Sigmoid colon (tissue), 7 donors: ENCODE results near the gene ATXN7L2. TPM values are rescaled to one million over a fixed set of nuclear protein-coding genes. Genes with fewer than 3 reads are reported as not detected.

Experiments used
- DNase-seq: peaks from one replicate; pipeline ENCODE4 v3.0.0-alpha.2; 2019
- H3K27ac ChIP-seq, 4 donors: fragments of 200-600 bp; sonication (generic); one replicate each; pipeline ENCODE4 v1.5.1; 2016 to 2019; ENCODE audit warnings: mild to moderate bottlenecking in 1 of 4
- H3K27me3 ChIP-seq, 3 donors: fragments of 200-600 bp; sonication (generic); one replicate each; pipeline ENCODE4 v1.5.1; 2019; ENCODE audit warnings: mild to moderate bottlenecking in 1 of 3
- H3K36me3 ChIP-seq, 4 donors: fragments of 200-600 bp; sonication (generic); one replicate each; pipeline ENCODE4 v1.5.1; 2016 to 2019
- H3K4me1 ChIP-seq, 4 donors: fragments of 200-600 bp; sonication (generic); one replicate each; pipeline ENCODE4 v1.5.1; 2017 to 2019
- H3K4me3 ChIP-seq, 4 donors: fragments of 200-600 bp; sonication (generic); one replicate each; pipeline ENCODE4 v1.5.1; 2017 to 2019; ENCODE audit warnings: mild to moderate bottlenecking in 2 of 4, moderate library complexity in 1 of 4
- H3K9me3 ChIP-seq, 4 donors: fragments of 200-600 bp in 3 of 4; sonication (generic) in 3 of 4; one replicate each; pipeline versions ENCODE4 v1.5.1 to v1.6.1; 2013 to 2019
- CTCF ChIP-seq, 4 experiments: fragments of 450-650 bp in 3 of 4; fragments of 200-600 bp in 1 of 4; IDR thresholded peaks; one replicate each; pipeline ENCODE4 v1.5.1; 2016 to 2019; ENCODE audit warnings: antibody characterized with exemption in 4 of 4, mild to moderate bottlenecking in 3 of 4, moderate library complexity in 2 of 4
- EP300 ChIP-seq, 4 donors: sonication (generic); formaldehyde crosslinking; IDR thresholded peaks; one replicate each; pipeline ENCODE4 v1.6.1; 2017; ENCODE audit warnings: antibody characterized with exemption in 4 of 4
- POLR2A ChIP-seq, 2 donors: fragments of 450-650 bp; IDR thresholded peaks; one replicate each; pipeline ENCODE4 v1.6.1; 2016; ENCODE audit warnings: antibody characterized with exemption in 2 of 2, mild to moderate bottlenecking in 2 of 2, moderate library complexity in 2 of 2
- POLR2AphosphoS5 ChIP-seq, 4 donors: sonication (generic); formaldehyde crosslinking; IDR thresholded peaks; one replicate each; pipeline ENCODE4 v1.6.1; 2017; ENCODE audit warnings: antibody characterized with exemption in 4 of 4
- WGBS, 2 donors: extraction: QIAGEN DNeasy Blood & Tissue Kit; methylation state at CpG; one replicate each; pipeline ENCODE4 v1.1.7; 2013; 5-methylcytosine and 5-hydroxymethylcytosine counted together
- intact Hi-C: fragments of 100-400 bp; cut with DNase I; formaldehyde crosslinking; loops from one replicate; pipeline ENCODE4 v1.15.1; 2023
- polyA plus RNA-seq, 3 donors: library from polyadenylated mRNA; stranded (reverse); fragments of 200-250 nt; gene quantifications; one replicate each; pipeline ENCODE4 v1.2.3, GENCODE V29; 2013
- total RNA-seq, 4 donors: library from RNA; depleted of rRNA; stranded (reverse); fragments of >200 nt; gene quantifications; one replicate each; pipeline ENCODE4 v1.1.0, GENCODE V29; 2016
- donor health status: healthy with polysubstance abuse.
- donor health status: Bipolar disorder and iron deficiency.
- donor health status: healthy.

The ATXN7L2 gene
- total and polyA plus RNA-seq, 7 donors, result 1.8 to 12.2 (median 2.5) TPM

GRCh38 chr1:109528712-109529111 lies 45.0 kb downstream of the ATXN7L2 start:
- TF ChIP-seq EP300 (IDR thresholded peaks at IDR 0.05) (no peak), POLR2AphosphoS5 (IDR thresholded peaks at IDR 0.05) (no peak), CTCF (IDR thresholded peaks at IDR 0.05) (no peak), POLR2A (IDR thresholded peaks at IDR 0.05) (no peak)
- no peak for DNase-seq
- H3K36me3 ChIP-seq, result no peaks in the 10 kb centered on the region
- H3K27ac ChIP-seq, result no peak overlapping the region
- intact Hi-C loops, result no loop called here
- 88 to 92% methylated on average over 3 of the region's 3 CpGs for WGBS, 2 donors
- H3K27me3 ChIP-seq, result no peaks in the 10 kb centered on the region
- H3K4me3 ChIP-seq, result no peak overlapping the region
- peaks cover 0 to 26% (median 20%) of the 10 kb centered on the region in 4 donors for H3K4me1 ChIP-seq
- no peaks in the 10 kb centered on the region for H3K9me3 ChIP-seq

- no peaks in the 10 kb centered on the region for H3K36me3 ChIP-seq
- H3K9me3 ChIP-seq, result no peaks in the 10 kb centered on the region
- DNase-seq, result no peak
- peaks cover 0 to 26% (median 20%) of the 10 kb centered on the region in 4 donors for H3K4me1 ChIP-seq
- H3K27ac ChIP-seq, result peak overlapping the region in 1 of 4 donors; percentile 18
- no peak for TF ChIP-seq POLR2AphosphoS5 (IDR thresholded peaks at IDR 0.05)
- no peak for TF ChIP-seq POLR2A (IDR thresholded peaks at IDR 0.05)
- TF ChIP-seq CTCF (IDR thresholded peaks at IDR 0.05), result no peak
- no peak for TF ChIP-seq EP300 (IDR thresholded peaks at IDR 0.05)
- H3K27me3 ChIP-seq, result no peaks in the 10 kb centered on the region
- 75 to 80% methylated on average over 8 of the region's 8 CpGs for WGBS, 2 donors
- intact Hi-C loops, result loop anchor here (10.0 kb wide), 1 partner anchor 255 kb away; no protein-coding TSS in a partner anchor
- H3K4me3 ChIP-seq, result no peak overlapping the region
Measured at GRCh38 chr1:109529881-109530456, 46.3 kb downstream of the ATXN7L2 start.

- no peak for DNase-seq
- no peak overlapping the region for H3K4me3 ChIP-seq
- TF ChIP-seq CTCF (IDR thresholded peaks at IDR 0.05), result no peak
- TF ChIP-seq POLR2AphosphoS5 (IDR thresholded peaks at IDR 0.05), result no peak
- TF ChIP-seq POLR2A (IDR thresholded peaks at IDR 0.05), result no peak
- TF ChIP-seq EP300 (IDR thresholded peaks at IDR 0.05), result no peak
- H3K27me3 ChIP-seq, result no peaks in the 10 kb centered on the region
- no peaks in the 10 kb centered on the region for H3K36me3 ChIP-seq
- H3K27ac ChIP-seq, result no peak overlapping the region
- peaks cover 0 to 29% (median 22%) of the 10 kb centered on the region in 4 donors for H3K4me1 ChIP-seq
- no peaks in the 10 kb centered on the region for H3K9me3 ChIP-seq
- 81 to 84% methylated on average over 13 of the region's 13 CpGs for WGBS, 2 donors
- intact Hi-C loops, result loop anchor here (10.0 kb wide), 1 partner anchor 256 kb away; no protein-coding TSS in a partner anchor
Measured at GRCh38 chr1:109530457-109531087, 46.9 kb downstream of the ATXN7L2 start.

GRCh38 chr1:109531380-109531779 lies 47.7 kb downstream of the ATXN7L2 start:
- Histone ChIP-seq H3K36me3 (no peaks in the 10 kb centered on the region), H3K27ac (no peak overlapping the region), H3K27me3 (no peaks in the 10 kb centered on the region), H3K9me3 (no peaks in the 10 kb centered on the region), H3K4me3 (no peak overlapping the region), H3K4me1 (peaks cover 0 to 37% (median 30%) of the 10 kb centered on the region in 4 donors)
- intact Hi-C loops, result loop anchor here (10.0 kb wide), 1 partner anchor 257 kb away; no protein-coding TSS in a partner anchor
- no peak for TF ChIP-seq POLR2A (IDR thresholded peaks at IDR 0.05)
- TF ChIP-seq CTCF (IDR thresholded peaks at IDR 0.05), result no peak
- no peak for TF ChIP-seq POLR2AphosphoS5 (IDR thresholded peaks at IDR 0.05)
- TF ChIP-seq EP300 (IDR thresholded peaks at IDR 0.05), result no peak
- DNase-seq, result no peak
- 87 to 89% methylated on average over 4 of the region's 4 CpGs for WGBS, 2 donors
